Stomach (tissue), 9 donors: ENCODE results near the gene NAGS. TPM values are rescaled to one million over a fixed set of nuclear protein-coding genes. Genes with fewer than 3 reads are reported as not detected.

Experiments used
- DNase-seq, 2 donors: peaks; one replicate each; pipeline versions ENCODE4 v3.0.0 to v3.0.0-alpha.2; 2013 to 2019
- H3K27ac ChIP-seq, 5 donors: fragments of 200-600 bp in 4 of 5; sonication (generic) in 4 of 5; one replicate each; pipeline ENCODE4 v1.5.1; 2013 to 2019; ENCODE audit warnings: mild to moderate bottlenecking in 1 of 5, moderate library complexity in 1 of 5
- H3K27me3 ChIP-seq, 3 donors: fragments of 200-600 bp; sonication (generic); one replicate each; pipeline ENCODE4 v1.5.1; 2017 to 2019; ENCODE audit warnings: mixed run types in 1 of 3
- H3K36me3 ChIP-seq, 4 donors: fragments of 200-600 bp; sonication (generic); 1 replicate in 3 of 4; 2 replicates in 1 of 4; pipeline ENCODE4 v1.5.1; 2016 to 2019
- H3K4me1 ChIP-seq, 4 donors: fragments of 200-600 bp; sonication (generic); one replicate each; pipeline ENCODE4 v1.5.1; 2016 to 2019
- H3K4me3 ChIP-seq, 4 donors: fragments of 200-600 bp; sonication (generic) in 3 of 4; one replicate each; pipeline ENCODE4 v1.5.1; 2016 to 2019; ENCODE audit warnings: mild to moderate bottlenecking in 1 of 4
- H3K9me3 ChIP-seq, 4 donors: fragments of 200-600 bp; sonication (generic); one replicate each; pipeline ENCODE4 v1.5.1; 2016 to 2019
- CTCF ChIP-seq, 7 experiments: fragments of 450-650 bp in 4 of 7; fragments of 200-600 bp in 3 of 7; sonication (generic) in 3 of 7; IDR thresholded peaks; one replicate each; pipeline ENCODE4 v1.5.1; 2016 to 2019; ENCODE audit warnings: antibody characterized with exemption in 7 of 7, control low read depth in 2 of 7, mild to moderate bottlenecking in 1 of 7
- EP300 ChIP-seq: sonication (generic); formaldehyde crosslinking; IDR thresholded peaks from one replicate; pipeline ENCODE4 v1.6.1; 2017; ENCODE audit warnings: antibody characterized with exemption
- POLR2A ChIP-seq, 4 donors: fragments of 450-650 bp; IDR thresholded peaks; one replicate each; pipeline ENCODE4 v1.6.1; 2016; ENCODE audit warnings: antibody characterized with exemption in 4 of 4, control low read depth in 2 of 4, mild to moderate bottlenecking in 1 of 4, moderate library complexity in 1 of 4
- POLR2AphosphoS5 ChIP-seq, 3 donors: sonication (generic); formaldehyde crosslinking; IDR thresholded peaks; one replicate each; pipeline ENCODE4 v1.6.1; 2016; ENCODE audit warnings: antibody characterized with exemption in 3 of 3
- WGBS, 5 donors: extraction: QIAGEN DNeasy Blood & Tissue Kit in 3 of 5; methylation state at CpG; one replicate each; pipeline versions ENCODE4 v1.1.5 to v1.1.7; 2013 to 2018; 5-methylcytosine and 5-hydroxymethylcytosine counted together
- intact Hi-C: fragments of 100-400 bp; cut with DNase I; formaldehyde crosslinking; loops from one replicate; pipeline ENCODE4 v1.15.1; 2023; ENCODE audit warnings: low total_unique reads
- polyA plus RNA-seq, 3 donors: library from polyadenylated mRNA; stranded (reverse); fragments of 200-250 nt; gene quantifications; one replicate each; pipeline ENCODE4 v1.2.3, GENCODE V29; 2013
- total RNA-seq, 5 donors: library from RNA; depleted of rRNA; stranded (reverse); fragments of >200 nt; gene quantifications; one replicate each; pipeline versions ENCODE4 v1.1.0 to v1.2.3, GENCODE V29; 2014 to 2016
- donor health status: healthy with polysubstance abuse.
- donor health status: Bipolar disorder and iron deficiency.
- donor health status: healthy.

NAGS gene
- total and polyA plus RNA-seq, 8 donors: 0.29 to 1.5 (median 0.93) TPM; not detected in 2

- Histone ChIP-seq H3K36me3 (no peaks in the 10 kb centered on the region), H3K27me3 (peaks cover 4 to 84% (median 25%) of the 10 kb centered on the region in 3 donors), H3K27ac (no peak overlapping the region), H3K9me3 (no peaks in the 10 kb centered on the region), H3K4me3 (no peak overlapping the region), H3K4me1 (peaks cover 13 to 18% (median 17%) of the 10 kb centered on the region in 4 donors)
- no peak for DNase-seq
- intact Hi-C loops: no loop called here
- WGBS, 5 donors: 80 to 98% (median 91%) methylated on average over 2 of the region's 2 CpGs
- TF ChIP-seq POLR2A (IDR thresholded peaks at IDR 0.05) (no peak), POLR2AphosphoS5 (IDR thresholded peaks at IDR 0.05) (no peak), CTCF (IDR thresholded peaks at IDR 0.05) (no peak), EP300 (no peak)
Observed at GRCh38 chr17:43982171-43982570, 22.3 kb upstream of the NAGS start.

GRCh38 chr17:43983196-43983514 is 21.3 kb upstream of the NAGS start:
- Histone ChIP-seq H3K9me3 (no peaks in the 10 kb centered on the region), H3K27ac (peak overlapping the region in 3 of 5 donors; percentile 6 to 63 (median 53)), H3K4me3 (peak overlapping the region in 3 of 4 donors; percentile 37 to 55 (median 45)), H3K27me3 (peaks cover 4 to 85% (median 28%) of the 10 kb centered on the region in 3 donors), H3K36me3 (no peaks in the 10 kb centered on the region), H3K4me1 (peaks cover 13 to 18% (median 17%) of the 10 kb centered on the region in 4 donors)
- 16 to 44% (median 25%) methylated on average over 2 to 5 of the region's 5 CpGs for WGBS, 5 donors
- no peak for DNase-seq
- no peak for TF ChIP-seq CTCF (IDR thresholded peaks at IDR 0.05)
- TF ChIP-seq POLR2A (IDR thresholded peaks at IDR 0.05): no peak
- no peak for TF ChIP-seq POLR2AphosphoS5 (IDR thresholded peaks at IDR 0.05)
- no peak for TF ChIP-seq EP300
- intact Hi-C loops: no loop called here

GRCh38 chr17:43983515-43984411 is 20.7 kb upstream of the NAGS start:
- peak overlapping the region; percentile 36 to 55 (median 41) for H3K4me3 ChIP-seq
- DNase-seq: peak; percentile 84 to 94
- H3K27me3 ChIP-seq: peaks cover 4 to 79% (median 28%) of the 10 kb centered on the region in 3 donors
- no peaks in the 10 kb centered on the region for H3K9me3 ChIP-seq
- WGBS, 5 donors: 1 to 4% (median 2%) methylated on average over 47 to 78 of the region's 78 CpGs
- no peak for TF ChIP-seq CTCF (IDR thresholded peaks at IDR 0.05)
- TF ChIP-seq EP300: no peak
- TF ChIP-seq POLR2A (IDR thresholded peaks at IDR 0.05): no peak
- peak in 2 of 3 donors; percentile 17 to 36 for TF ChIP-seq POLR2AphosphoS5 (IDR thresholded peaks at IDR 0.05)
- H3K36me3 ChIP-seq: no peaks in the 10 kb centered on the region
- intact Hi-C loops: no loop called here
- peak overlapping the region; percentile 30 to 64 (median 53) for H3K27ac ChIP-seq
- H3K4me1 ChIP-seq: peaks cover 13 to 18% (median 17%) of the 10 kb centered on the region in 4 donors

- TF ChIP-seq POLR2AphosphoS5 (IDR thresholded peaks at IDR 0.05) (no peak), POLR2A (IDR thresholded peaks at IDR 0.05) (no peak), CTCF (IDR thresholded peaks at IDR 0.05) (no peak), EP300 (no peak)
- H3K9me3 ChIP-seq: no peaks in the 10 kb centered on the region
- intact Hi-C loops: no loop called here
- H3K27ac ChIP-seq: peak overlapping the region in 3 of 5 donors; percentile 14 to 63 (median 30)
- peak in 1 of 2 donors; percentile 36 for DNase-seq
- peaks cover 13 to 18% (median 17%) of the 10 kb centered on the region in 4 donors for H3K4me1 ChIP-seq
- WGBS, 5 donors: 40 to 67% (median 52%) methylated on average over 7 to 8 of the region's 8 CpGs
- H3K36me3 ChIP-seq: no peaks in the 10 kb centered on the region
- peak overlapping the region; percentile 36 to 55 (median 41) for H3K4me3 ChIP-seq
- H3K27me3 ChIP-seq: peaks cover 4 to 74% (median 28%) of the 10 kb centered on the region in 3 donors
Observed at GRCh38 chr17:43984521-43984920, 19.9 kb upstream of the NAGS start.
